Activated CD4-positive, alpha-beta T cell treated with anti-CD3 and anti-CD28 coated beads, Interleukin-2, amount 50 U/mL, for 4 hours (primary cell): ENCODE data around the gene PIK3R2.
"Not testable (repeated sequence)": the region's sequence is repeated elsewhere in the genome, so short reads cannot be mapped to it uniquely, and the experiment has no call there.

Experiments
- DNase-seq, 2 experiments: peaks; one replicate each; pipeline ENCODE4 v3.0.0-alpha.2; 2020

The PIK3R2 gene

DNA sequence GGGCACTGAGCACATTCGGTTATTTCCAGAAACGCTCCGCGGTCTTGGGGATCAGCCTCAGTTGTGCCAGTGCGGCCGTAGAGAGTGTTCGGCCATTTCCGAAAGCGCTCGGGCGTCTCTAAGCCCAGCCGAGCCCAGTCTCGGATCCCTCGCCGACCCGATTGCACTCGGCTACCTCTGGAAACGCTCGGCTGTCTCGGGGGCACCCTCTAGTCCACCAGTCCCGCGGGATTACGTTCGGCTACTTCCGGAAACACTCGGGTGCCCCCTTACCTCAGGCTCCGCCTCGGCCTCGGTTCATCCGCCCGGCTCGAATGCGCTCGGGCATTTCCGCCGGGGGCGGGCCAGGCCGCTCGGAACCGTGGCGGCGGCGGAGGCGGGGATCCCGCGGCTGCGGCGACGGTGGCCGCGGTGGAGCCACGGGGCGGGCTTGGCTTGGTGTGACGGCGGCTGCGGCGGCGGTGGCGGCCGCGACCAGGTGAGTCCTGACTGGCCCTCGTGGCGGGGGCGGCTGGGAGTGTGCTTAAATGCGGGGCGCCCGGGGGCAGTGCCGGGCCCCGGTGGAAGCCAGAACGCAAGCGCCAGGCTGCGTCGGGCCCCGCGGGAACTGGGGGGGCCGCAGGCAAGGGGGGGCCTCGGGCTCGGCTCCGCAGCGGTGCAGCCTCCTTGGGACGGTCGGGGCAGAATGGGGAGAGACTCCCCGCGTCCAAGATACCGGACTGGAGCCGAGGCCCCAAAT, at the start of gene PIK3R2:
TSS of gene PIK3R2 (plus strand) at position 347 of the 739 bp plus-strand sequence. CDS start 2,717 bp downstream, outside the sequence.
- DNase-seq: peak; percentile 99

DNA sequence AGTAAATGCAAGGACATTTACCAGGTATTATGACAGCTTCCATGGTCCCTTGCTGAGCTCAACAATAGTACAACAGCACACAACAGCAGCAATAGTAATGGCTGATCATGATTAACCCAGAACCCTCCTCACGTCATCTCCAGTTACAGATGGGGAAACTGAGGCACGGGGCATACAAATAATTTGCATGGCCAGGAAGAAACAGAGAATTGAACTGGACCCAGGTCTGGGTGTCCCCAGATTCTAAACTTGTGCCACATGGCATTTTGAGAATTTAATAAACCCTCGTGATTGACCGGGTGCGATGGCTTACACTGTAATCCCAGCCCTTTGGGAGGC, 48.2 kb upstream of the PIK3R2 start:
- no peak for DNase-seq

- not testable (repeated sequence) for DNase-seq
Observed at GRCh38 chr19:18105259-18105658, 47.7 kb upstream of the PIK3R2 start.

GRCh38 chr19:18107235-18107634, 45.7 kb upstream of the PIK3R2 start:
- no peak for DNase-seq

GRCh38 chr19:18108897-18109296, 44.1 kb upstream of the PIK3R2 start:
- no peak for DNase-seq

GRCh38 chr19:18109341-18109732, 43.6 kb upstream of the PIK3R2 start:
- no peak for DNase-seq

- peak in 1 of 2 experiments; percentile 39 for DNase-seq
Observed at GRCh38 chr19:18109733-18110608, 43.0 kb upstream of the PIK3R2 start.

DNA sequence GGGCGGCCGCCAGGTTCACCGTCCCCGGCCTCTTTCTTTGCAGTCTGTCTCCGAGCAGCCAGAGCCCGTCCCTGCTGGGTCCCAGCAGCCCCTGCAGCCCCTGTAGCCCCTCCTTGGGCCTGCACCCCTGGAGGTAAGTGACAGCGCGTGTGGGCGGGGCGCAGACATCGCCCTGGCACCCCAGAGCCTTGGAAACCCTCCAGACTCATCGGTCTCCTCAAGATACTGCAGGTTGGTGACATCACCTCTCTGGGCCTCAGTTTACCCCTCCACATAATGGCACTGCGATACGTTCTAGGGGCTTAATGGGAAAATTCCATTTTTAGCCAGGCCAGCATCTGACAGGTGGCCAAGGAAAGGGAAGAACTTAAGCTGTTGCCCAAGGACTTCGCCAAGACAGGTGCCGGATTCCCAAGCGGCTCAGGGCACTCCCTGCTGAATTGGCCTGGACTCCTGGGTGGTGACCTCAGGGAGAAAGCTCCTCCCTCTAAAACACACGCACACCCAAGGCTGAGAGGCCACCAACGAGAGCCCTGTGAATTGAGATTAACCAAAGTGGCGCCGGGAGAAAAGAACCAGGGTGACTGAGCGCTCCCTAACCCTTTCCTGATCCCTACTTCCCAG, 42.2 kb upstream of the PIK3R2 start:
- DNase-seq: no peak

GRCh38 chr19:18112989-18113478, 39.9 kb upstream of the PIK3R2 start:
- DNase-seq: peak; percentile 75 to 80

- DNase-seq: no peak
Observed at GRCh38 chr19:18113827-18114226, 39.1 kb upstream of the PIK3R2 start.

GRCh38 chr19:18114483-18114882, 38.5 kb upstream of the PIK3R2 start:
- no peak for DNase-seq

GRCh38 chr19:18117364-18117691, 35.6 kb upstream of the PIK3R2 start:
- DNase-seq: no peak

GRCh38 chr19:18117692-18118378, 35.1 kb upstream of the PIK3R2 start:
- DNase-seq: peak; percentile 92

DNA sequence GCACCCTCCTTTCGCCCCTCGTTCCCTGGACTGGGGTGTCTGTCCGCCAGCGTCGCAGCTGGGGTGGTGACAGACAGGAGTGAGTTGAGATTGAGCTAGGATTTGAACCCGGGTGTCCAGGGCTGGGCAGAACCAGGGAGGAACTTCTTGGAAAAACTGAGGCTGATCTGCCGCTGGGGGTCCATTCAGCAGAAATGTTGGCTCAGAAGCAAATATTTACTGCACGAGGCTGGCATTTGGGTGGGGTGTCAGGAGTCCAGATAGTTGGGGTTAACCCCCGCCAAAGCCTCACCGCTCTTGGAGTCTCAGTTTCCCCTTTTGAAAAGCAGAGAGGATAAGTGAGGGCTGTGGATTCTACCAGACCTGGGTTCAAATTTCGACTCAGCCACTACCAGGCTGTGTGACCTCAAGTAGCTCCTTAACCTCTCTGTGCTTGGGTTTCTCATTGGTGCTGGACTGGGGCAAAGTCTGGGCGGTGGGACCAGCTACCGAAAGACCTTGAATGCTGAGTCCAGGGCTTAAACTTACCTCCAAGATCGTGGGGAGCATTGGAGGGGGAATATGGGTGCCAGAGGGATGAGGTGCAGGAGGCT, 34.4 kb upstream of the PIK3R2 start:
- no peak for DNase-seq

DNA sequence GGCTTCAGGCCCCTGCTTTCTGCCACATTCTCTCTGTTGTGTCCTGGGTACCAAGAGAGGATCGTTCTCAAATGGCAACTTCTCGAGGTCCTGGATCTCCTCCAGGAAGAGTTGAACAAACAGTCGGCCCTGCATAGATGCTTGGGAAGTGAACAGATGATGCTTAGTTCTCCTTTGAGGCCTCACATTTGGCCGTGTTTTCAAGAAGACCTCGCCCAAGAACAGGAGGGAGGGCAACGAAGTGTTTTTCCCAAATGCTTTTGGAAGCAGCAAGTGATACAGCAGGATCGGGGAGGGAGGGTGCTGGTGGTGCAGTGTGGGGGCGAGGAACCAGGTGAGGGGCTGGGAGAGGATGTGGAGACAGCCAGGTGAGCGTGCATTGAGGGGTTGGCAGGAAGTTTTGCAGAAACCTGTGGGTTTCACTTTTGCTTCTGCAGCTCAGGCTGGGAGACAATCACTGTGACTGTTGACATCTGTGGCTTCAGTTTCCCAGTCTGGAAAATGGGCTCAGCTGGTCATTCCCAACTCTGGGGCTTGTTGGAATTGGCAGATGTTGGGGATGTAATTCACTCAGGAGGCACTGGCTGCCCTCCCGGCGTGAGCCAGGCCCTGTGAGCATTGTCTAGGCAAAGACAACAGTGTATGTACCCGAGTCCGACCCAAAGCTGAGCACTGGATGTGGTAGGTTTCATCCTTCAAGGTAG, 33.8 kb upstream of the PIK3R2 start:
- peak; percentile 31 to 45 for DNase-seq

DNA sequence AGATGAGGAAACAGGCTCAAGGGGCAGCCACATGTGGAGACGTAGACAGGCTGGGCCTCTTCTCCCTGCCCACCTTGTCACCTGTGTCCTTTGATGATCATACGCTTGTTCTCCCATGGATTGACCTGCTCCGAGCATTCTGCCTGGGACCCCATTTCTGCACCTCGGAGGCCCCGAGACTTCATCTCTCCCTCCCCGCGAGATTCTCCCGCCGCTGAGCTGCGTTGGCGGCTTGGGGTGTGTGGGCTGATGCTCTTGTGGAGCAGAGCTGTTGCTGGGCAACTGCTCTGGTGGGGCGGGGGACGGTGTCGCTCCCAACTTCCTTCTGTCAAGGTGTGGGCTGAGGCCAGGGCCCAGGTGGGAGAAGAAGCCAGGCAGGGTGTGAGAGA, 33.3 kb upstream of the PIK3R2 start:
- peak; percentile 66 to 71 for DNase-seq

DNA sequence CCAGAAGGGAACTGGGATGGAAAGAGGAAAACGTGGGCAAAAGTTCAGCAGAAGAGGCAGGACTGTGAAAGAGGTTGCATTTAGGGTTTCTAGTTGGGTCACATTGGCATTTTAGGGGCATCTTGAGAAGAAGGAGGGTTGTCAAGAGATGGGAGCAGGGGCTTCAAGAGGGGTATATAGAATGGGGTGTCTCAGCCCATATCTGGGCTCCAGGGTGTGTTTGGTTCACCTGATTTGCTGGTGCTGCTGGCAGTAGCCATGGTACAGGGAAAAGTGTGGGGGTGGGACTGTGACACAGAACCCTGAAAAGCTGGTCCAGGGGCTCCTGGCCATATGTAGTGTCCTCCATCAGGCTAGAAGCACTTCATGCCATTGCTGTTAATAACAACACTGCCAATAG, 32.8 kb upstream of the PIK3R2 start:
- DNase-seq: no peak

DNA sequence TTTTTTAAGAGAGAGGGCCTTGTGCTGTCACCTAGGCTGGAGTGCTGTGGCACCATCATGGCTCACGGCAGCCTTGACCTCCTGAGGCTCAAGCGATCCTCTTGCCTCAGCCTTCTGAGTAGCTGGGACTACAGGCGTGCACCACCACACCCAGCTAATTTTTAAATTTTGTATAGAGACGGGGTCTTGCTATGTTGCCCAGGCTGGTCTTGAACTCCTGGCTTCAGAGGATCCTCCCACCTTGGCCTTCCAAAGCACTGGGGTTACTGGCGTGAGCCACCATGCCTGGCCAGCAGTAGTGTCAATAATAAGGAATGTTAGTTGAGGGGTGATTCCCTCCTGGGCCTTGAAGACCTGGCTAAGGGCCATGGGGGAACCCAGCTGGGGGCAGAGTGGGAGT, 31.8 kb upstream of the PIK3R2 start:
- DNase-seq: no peak

- DNase-seq: no peak
Observed at GRCh38 chr19:18122424-18122823, 30.5 kb upstream of the PIK3R2 start.

DNA sequence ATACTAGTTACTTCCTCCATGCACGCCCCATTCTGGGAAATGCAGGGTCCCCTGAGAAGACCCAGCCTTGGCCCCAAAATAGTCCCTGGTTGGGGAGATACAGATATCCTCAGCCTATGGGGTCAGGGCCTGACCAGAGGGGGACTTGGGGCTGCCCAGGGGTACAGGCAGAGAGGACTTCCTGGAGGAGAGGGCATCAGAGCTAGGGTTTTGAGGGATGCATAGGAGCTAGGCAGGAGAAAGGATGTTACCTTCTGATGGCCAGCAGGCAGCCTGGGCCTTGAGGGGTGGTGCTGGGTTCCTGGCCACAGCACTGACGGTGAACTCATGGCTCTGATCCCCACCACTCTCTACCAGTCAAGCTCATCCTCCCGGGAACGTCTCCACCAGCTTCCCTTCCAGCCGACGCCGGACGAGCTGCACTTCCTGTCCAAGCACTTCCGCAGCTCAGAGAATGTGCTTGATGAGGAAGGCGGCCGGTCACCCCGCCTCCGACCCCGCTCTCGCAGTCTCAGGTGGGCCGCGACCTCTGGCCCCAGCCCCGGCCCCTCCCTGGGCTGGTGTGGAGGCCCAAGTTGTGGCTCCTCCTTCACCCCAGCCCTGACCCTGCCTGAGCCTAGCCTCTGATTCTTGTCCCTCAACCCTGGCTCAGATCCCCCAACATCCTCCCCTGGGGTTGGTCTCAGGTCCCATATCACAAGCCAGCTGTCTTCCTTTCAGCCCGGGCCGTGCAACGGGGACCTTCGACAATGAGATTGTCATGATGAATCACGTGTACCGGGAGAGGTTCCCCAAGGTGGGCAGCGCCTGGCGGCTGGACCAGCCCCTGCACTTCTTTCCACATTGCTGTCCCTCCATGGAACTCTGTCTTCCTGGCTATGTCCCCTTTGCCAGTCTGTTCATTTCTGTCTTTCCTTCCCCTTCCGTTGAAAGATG, 29.8 kb upstream of the PIK3R2 start:
- DNase-seq: no peak

- no peak for DNase-seq
Observed at GRCh38 chr19:18123819-18124218, 29.1 kb upstream of the PIK3R2 start.
